ENCODE results near the gene HSF2BP. TPM values are rescaled to one million over a fixed set of nuclear protein-coding genes. Genes with fewer than 3 reads are reported as not detected.
"Not testable (repeated sequence)": the region's sequence is repeated elsewhere in the genome, so short reads cannot be mapped to it uniquely, and the experiment has no call there.

HSF2BP gene
- polyA plus RNA-seq (ENCODE audit: insufficient read length in 3 of 3) = 1 to 10 TPM; 1.7 to 2.6 (median 2.2) TPM
- long read RNA-seq, donor 1, partial matches to known transcripts = 0 of 2 reads
- long read RNA-seq, donor 1, other reads (novel, unspliced or antisense) = 0 of 2 reads
- long read RNA-seq, donor 2, partial matches to known transcripts = 0 of 1 reads
- long read RNA-seq, donor 2, other reads (novel, unspliced or antisense) = 0 of 1 reads
- long read RNA-seq, donor 3 = 0 reads
- long read RNA-seq, donor 4, partial matches to known transcripts = 0 of 1 reads
- long read RNA-seq, donor 4, other reads (novel, unspliced or antisense) = 0 of 1 reads
- long read RNA-seq, donor 5 = 0 reads
- long read RNA-seq, donor 6, partial matches to known transcripts = 14 of 27 reads
- long read RNA-seq, donor 6, other reads (novel, unspliced or antisense) = 13 of 27 reads
- long read RNA-seq, donor 7 = 0 reads
- long read RNA-seq, donor 8, partial matches to known transcripts = 0 of 1 reads
- long read RNA-seq, donor 8, other reads (novel, unspliced or antisense) = 0 of 1 reads
- long read RNA-seq, donor 9 = 0 reads
- long read RNA-seq, donor 10 = 0 reads
- long read RNA-seq, donor 11, partial matches to known transcripts = 8 of 21 reads
- long read RNA-seq, donor 11, other reads (novel, unspliced or antisense) = 12 of 21 reads
- long read RNA-seq, donor 12 = 0 reads
- long read RNA-seq, donor 13, partial matches to known transcripts = 0 of 1 reads
- long read RNA-seq, donor 13, other reads (novel, unspliced or antisense) = 0 of 1 reads
- long read RNA-seq, donor 14 = 0 reads
- long read RNA-seq, donor 15 = 0 reads
- long read RNA-seq, donor 16, partial matches to known transcripts = 18 of 18 reads
- long read RNA-seq, donor 16, other reads (novel, unspliced or antisense) = 0 of 18 reads

DNA sequence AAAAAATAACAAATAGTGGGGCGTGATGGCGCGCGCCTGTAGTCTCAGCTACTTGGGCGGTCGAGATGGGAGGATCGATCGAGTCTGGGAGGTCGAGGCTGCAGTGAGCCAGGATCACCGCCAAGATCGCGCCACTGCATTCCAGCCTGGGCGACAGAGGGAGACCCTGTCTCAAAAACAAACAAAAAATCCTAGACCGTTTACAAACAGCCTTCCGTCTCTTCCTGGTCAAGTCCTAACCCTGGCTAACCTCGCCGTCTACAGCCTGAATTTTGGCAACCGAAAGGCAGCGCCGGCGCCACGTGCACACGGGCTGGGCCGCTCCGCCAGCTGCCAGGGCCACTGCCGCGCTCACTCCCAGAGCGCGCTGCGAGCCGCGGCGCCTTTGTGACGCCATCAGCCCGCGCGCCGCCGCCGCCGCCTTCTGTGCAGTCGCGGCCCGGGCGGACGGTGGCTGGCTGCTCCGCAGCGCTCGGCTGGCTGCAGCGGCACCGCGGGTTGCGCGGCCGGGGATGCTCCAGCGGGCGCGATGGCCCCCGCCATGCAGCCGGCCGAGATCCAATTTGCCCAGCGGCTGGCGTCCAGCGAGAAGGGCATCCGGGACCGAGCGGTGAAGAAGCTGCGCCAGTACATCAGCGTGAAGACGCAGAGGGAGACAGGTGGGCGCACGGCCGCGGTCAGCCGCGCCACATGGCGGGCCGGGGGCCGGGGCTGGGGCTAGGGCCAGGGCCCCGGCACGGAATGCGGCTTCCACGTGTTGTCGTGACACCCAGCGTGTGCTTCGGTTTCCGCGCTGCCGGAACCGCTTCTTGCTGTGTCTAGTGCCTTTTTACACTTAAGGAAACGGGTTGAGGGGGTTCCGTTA is at the start of gene HSF2BP, which contains the start of gene RRP1B:
Gene HSF2BP (minus strand): TSS at position 353 of the 865 bp plus-strand sequence. CDS start 1,392 bp downstream, outside the sequence.
Gene RRP1B (plus strand): TSS at position 425 of the 865 bp plus-strand sequence. CDS start 105 bp downstream, at position 530.
- peak; percentile 85 for DNase-seq

DNA sequence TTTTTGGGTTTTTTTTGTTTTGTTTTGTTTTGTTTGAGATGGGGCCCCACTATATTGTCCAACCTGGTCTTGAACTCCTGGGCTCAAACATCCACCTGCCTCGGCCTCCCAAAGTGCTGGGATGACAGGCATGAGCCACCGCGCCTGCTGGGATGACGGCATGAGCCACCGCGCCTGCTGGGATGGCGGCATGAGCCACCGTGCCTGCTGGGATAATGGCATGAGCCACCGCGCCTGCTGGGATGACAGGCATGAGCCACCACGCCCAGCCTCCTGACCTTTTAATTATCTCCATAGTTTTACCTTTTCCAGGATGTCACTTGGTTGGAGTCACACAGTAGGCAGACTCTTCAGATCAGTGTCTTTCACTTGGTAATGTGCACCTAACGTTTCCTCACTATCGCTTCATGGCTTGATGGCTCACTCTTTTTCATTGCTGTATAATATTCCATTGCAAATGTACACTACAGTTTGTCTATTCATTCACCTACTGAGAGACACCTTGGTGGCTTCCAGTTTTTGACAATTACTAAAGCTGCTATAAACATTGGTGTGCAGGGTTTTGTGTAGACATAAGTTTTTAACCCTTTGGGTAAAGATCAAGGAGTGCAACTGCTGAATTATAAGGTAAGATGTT is 49.6 kb upstream of the HSF2BP start:
- DNase-seq = no peak

DNA sequence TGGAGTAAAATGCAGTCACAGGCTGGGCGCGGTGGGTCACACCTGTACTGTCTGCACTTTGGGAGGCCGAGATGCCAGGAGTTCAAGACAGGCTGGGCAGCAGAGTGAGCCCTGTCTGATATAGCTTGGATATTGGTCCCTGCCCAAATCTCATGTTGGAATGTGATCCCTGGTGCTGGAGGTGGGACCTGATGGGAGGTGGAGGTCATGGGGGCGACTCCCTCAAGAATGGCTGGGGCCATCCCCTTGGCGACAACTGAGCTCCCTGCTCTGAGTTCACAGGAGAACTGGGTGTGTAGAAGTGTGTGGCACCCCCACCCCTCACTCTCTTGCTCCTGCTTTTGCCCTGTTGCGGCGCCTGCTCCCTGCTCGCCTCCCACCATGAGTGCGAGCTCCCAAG is 48.2 kb upstream of the HSF2BP start:
- no peak for DNase-seq

DNA sequence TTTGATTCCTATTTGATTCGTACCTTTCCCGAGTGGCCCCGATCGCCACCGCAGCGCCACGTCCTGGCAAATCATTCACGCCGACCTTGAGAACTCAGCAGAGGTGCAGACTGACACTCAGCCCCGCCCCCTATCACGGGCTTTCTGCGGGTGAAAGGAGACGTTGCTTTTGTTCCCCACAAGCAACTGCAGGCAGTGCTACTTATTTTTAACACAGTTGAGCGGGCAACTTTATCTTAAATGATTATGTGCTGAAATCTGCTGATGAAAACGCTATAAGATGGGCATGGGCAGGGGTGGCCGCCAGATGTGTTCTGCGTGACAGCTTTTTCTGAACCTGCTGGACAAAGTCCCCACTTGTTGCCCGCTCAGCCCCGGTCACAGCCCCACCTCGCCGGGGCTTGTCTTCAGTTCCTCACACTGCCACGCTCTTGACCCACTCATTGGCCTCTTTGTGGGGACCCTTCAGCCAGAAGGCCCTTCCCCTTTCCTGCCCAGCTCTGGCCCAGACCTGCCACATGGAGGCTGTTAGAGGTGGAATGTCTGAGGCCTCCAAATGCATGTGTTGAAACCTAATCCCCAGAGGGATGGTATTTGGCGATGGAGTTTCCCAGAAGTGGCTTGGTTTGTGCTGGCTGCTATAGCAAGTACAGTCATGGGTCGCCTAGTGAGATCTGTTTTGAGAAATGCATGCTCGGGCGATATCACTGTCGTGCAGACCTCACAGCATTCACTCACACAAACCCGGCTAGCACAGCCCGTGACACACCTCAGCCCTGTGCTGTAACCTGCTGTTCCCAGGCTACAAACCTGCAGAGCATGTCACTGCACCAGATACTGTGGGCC is 44.0 kb upstream of the HSF2BP start:
- peak; percentile 62 for DNase-seq

DNA sequence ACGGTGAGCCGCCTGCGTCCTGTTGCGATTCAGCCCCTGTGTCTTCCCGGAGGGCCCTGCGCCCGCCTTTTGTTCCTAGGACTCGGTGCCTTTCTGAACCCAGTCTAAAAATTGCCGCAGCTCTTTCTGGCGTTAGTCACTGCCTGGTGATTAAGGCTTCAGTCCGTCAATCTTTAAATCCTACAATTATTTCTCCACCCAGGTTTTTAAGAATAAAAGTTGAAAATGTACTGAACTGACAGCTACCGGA is 43.4 kb upstream of the HSF2BP start:
- no peak for DNase-seq

DNA sequence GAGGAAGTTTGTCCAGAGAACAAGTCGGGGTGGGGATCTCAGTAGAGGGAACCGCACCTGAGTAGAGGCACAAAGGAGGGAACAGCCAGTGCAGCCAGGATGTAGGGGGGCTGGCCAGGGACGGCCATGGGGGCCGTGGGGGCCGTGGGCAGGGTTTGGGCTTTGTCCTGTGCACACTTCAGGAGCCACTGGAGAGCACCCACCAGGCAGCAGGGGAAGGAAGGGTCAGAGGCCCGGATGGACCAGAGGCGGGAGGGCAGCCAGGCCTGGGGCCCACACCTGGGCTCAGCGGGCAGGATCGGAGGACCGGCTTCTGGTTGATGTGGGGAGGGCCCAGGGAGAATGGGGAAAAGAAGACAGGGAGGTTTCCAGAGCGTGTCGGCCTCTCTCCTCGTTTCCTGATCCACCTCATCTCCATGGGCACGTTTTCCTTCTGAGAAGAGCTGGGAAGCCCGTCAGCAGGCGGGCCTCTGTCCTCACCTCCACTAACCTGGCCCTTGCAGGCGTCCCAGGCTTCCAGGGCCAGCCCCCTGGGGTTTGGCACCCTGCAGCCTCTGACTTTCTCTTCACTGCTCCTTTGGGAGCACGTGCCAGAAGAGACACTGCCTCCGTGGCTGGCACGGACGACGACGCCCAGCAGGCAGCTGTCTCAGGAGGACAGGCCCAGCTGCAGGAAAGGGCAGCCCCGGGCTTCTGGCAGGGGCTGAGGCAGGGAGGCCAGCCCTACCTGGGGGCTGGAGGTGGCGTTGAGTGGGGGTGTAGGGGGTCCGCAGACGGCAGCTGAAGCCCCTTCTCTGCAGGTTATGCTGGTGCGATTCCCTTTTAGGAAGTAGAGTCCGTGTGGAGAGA is 42.9 kb upstream of the HSF2BP start:
- no peak for DNase-seq

DNA sequence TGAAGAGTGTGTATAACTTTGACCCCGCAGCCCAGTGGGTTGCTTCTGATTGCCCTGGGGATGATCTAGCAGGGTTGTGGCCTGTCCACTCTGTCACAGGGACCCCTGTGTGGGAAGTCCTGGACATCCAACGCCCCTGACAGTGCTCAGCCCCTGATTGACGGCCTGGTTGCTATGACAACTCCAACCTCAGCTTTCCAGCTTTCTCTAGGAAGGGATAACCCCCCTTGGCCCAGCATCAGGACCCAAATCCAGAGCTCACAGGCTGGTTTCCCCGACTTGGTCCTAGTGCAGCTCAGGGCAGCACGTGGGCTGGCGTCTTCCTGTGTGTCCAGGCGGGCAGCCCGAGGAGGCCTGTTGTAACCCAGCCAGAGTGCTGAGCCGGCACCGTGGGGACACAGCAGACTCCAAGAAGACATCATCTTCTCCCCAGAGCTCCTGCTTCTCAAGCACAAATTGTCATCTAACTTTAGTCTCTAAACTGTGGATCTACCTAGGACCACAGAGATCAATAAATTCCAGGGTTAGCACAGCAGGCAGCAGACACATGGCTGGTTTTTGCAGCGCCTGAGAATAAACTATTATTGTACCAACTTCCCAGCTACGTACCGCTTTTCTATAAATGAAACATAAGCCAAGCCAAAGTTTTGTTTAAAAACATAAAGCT is 40.8 kb upstream of the HSF2BP start:
- no peak for DNase-seq

DNA sequence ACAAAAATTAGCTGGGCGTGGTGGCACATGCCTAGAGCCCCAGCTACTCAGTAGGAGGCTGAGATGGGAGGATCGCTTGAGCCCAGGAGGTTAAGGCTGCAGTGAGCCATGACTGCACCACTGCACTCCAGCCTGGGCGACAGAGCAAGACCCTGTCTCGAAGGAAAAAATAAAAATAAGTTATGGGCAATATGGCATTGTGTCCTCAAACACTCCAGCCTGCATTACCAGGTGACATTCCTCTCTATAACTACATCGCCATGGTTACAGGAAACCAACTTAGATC is 40.1 kb upstream of the HSF2BP start:
- DNase-seq = not testable (repeated sequence)

DNA sequence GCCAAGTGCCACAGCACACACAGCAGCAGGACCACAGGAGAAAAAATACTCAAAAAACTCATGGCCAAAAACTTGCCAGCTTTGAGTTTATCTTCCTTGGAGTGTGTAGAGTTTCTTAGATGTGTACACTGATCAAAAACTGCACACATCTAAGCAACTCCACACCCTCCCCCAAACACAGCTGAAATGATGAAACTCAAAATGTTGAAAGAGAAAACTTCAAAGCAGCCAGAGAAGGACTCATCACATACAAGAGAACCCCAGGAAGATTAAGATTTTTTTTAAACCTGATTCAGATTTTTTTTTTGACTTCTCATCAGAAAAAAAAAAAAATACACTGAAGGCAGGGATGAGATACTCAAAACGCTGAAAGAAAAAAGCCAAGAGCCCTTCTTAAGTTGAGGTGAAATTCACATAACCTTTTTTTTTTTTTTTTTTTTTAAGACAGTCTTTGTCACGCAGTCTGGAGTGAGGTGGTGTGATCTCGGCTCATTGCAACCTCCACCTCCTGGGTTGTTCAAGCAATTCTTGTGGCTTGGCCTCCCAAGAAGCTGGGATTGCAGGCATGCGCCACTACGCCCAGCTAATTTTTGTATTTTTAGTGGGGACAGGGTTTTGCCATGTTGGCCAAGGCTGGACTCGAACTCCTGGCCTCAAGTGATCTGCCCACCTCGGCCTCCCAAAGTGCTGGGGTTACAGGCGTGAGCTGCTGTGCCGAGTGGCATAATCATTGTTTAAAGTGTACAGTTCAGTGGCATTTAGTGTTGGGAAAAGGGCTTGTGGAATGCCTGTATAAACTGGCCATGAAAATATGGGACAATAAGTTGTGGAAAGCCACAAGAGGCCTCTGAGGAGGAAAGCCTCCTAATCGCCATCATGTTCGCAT is 38.7 kb upstream of the HSF2BP start:
- no peak for DNase-seq

DNA sequence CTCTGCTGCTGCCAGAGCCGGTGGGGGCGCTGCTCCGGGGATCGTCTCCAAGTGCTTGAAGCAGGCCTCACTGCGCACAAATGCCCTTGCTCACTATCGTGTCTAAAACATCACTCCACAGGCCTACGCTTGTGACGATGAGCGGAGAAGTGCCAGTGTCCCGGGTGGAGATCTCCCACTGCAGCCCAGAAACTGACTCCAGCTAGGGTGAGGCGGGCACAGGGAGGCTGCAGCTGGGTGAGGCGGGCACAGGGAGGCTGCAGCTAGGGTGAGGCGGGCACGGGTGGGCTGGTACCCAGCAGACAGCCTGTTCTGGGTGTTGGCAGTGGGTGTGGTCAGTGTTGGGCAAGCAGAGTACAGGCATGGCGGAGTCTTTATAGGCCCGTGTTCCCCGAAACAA is 36.9 kb upstream of the HSF2BP start:
- no peak for DNase-seq

DNA sequence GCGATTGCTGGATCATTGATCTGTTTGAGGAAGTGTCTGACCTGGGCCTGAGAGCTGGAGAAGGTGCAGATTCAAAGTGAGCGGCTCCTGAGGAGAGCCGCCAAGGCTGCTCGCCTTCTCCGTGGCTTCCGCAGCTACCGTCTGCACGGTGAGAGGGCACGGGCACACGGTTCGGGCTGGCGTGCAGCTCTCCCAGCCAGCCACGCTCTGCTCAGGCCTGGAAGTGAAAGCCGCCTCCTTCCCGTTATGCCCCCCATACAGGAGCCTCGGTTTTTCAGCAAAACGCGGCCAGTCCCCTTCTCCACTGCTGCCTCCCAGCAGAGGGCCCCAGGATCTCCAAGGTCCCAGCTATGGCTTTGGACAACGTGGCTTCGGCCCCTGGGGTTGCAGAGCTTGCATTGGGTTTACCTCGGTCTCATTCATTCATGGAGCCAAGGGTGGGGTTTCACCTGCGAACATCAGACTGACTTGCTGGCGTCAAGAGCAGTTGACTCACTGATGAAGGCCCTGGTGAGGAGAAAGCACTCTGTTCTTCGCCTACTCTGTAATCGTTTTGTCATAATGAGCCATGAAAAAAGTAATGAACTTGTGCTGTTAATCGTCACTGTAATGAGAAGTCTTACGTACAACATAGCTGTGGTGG is 35.3 kb upstream of the HSF2BP start:
- DNase-seq = no peak

DNA sequence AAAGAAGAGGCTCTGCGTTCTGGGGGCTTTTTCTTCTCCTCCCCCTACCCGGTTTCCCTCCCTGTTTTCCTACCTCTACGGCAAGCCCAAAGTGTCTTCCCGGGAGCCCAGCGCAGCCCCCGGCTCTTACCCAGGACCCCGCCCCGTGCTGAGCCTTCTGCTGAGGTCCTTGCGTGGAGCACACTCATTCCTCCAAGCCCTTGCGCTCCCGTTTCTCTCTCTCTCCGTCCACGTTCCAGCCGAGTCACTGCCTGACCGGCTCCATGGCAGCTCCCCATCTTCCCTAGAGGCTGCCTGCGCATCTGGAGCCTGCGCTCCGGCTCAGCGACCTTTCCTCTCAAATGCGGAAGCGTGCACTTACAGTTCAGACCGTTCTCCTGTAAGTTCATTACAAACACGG is 34.7 kb upstream of the HSF2BP start:
- DNase-seq = no peak

DNA sequence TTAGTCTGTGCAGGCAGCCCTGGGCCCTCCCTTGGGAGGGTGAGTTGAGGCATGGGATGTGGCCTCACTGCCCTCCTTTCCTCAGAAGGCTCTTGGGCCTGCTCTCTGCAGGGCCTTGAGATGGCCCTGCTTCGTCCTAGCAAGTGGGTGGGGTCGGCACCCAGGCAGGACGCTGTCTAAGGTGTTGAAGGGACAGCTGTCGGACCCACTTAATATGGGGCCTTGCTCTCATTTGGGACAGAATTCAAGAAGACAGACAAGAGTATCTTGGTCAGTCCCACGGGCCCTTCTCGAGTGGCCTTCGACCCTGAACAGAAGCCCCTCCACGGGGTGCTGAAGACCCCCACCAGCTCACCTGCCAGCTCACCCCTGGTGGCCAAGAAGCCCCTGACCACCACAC is 33.7 kb upstream of the HSF2BP start:
- DNase-seq = no peak

DNA sequence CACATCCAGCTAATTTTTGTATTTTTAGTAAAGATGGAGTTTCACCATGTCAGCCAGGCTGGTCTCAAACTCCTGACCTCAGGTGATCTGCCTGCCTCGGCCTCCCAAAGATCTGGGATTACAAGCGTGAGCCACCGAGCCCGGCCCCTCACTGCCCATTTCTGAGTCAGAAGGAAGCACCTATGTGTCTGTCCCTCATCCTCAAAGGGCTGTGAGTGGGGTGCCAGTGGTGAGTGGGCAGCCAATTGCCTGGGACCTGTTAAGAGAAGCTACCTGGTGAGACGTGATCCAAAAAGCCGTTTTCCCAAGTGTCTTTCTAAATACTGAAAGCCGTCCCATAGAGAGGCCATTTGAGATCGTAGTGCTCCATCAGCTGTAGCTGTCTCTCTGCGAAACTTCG is 32.5 kb upstream of the HSF2BP start:
- no peak for DNase-seq

DNA sequence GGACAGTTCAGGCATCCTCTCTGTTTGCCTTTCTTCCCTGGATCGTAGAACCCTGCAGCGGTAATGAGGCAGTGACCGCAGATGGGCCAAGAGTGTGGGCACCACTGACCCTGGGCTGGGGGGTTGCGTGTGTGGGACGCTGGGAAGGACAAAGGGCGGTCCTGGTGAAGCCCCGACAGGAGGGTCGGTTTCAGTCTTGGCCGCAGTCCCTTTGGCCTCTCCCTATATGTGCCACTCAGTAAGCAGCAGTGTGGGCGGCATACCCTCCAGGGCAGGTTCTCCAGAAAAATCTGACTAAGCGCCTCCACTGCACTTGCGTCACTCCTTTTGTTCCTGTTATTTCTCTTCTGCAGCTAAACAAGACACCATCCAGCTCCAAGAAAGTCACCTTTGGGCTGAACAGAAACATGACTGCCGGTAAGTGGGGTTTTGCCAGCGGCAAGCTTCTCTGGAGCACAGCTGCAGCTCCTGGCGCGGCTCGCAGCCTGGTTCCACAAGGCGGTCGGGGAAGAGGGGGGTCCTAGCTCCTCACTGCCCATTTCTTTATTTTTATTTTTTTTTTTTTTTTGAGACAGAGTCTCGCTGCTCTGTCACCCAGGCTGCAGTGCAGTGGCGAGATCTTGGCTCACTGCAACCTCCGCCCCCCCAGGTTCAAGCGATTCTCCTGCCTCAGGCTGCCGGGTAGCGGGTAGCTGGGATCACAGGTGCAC is 32.0 kb upstream of the HSF2BP start:
- no peak for DNase-seq

DNA sequence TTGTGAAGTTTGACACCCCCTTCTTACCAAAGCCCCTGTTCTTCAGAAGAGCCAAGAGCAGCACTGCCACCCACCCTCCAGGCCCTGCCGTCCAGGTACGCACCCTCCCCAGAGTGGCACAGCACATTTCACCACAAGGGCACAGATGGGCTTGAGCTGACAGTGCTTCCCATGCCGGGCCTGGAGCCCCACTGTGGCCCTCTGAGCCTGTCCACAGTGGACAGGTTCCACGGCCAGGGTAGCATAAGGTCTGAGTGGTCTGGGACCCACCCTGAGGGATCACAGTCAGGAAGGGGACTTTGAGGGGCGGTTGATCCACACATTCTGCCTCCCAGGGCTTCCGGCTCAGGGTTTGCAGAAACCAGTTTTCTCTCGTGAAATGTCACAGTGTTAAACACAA is 31.1 kb upstream of the HSF2BP start:
- no peak for DNase-seq
